Testis (tissue), 3 donors: Measurements from ENCODE around the gene TNS3. TPM values are rescaled to one million over a fixed set of nuclear protein-coding genes. Genes with fewer than 3 reads are reported as not detected.

Experiments
- DNase-seq: peaks from one replicate; pipeline ENCODE4 v3.0.0-alpha.2; 2019
- H3K27ac ChIP-seq, 2 donors: fragments of 200-600 bp; sonication (generic); one replicate each; pipeline ENCODE4 v1.5.1; 2019
- H3K27me3 ChIP-seq: fragments of 200-600 bp; sonication (generic); one replicate; pipeline ENCODE4 v1.5.1; 2019
- H3K36me3 ChIP-seq: fragments of 200-600 bp; sonication (generic); one replicate; pipeline ENCODE4 v1.5.1; 2017; ENCODE audit warnings: low read depth; ENCODE audit errors: missing control alignments
- H3K4me1 ChIP-seq: fragments of 200-600 bp; sonication (generic); one replicate; pipeline ENCODE4 v1.5.1; 2019
- H3K4me3 ChIP-seq, 2 donors: fragments of 200-600 bp; sonication (generic); one replicate each; pipeline ENCODE4 v1.5.1; 2017 to 2019
- H3K9me3 ChIP-seq: fragments of 200-600 bp; sonication (generic); one replicate; pipeline ENCODE4 v1.5.1; 2017
- CTCF ChIP-seq, 3 experiments: fragments of 450-650 bp in 2 of 3; fragments of 200-600 bp in 1 of 3; sonication (generic) in 1 of 3; IDR thresholded peaks; one replicate each; pipeline ENCODE4 v1.5.1; 2016 to 2019; ENCODE audit warnings: antibody characterized with exemption in 3 of 3, mild to moderate bottlenecking in 2 of 3, moderate library complexity in 1 of 3
- POLR2A ChIP-seq: fragments of 450-650 bp; IDR thresholded peaks from one replicate; pipeline ENCODE4 v1.6.1; 2017; ENCODE audit warnings: antibody characterized with exemption, mild to moderate bottlenecking, moderate library complexity
- WGBS, 2 donors: methylation state at CpG; one replicate each; pipeline ENCODE4 v1.1.5; 2018; 5-methylcytosine and 5-hydroxymethylcytosine counted together
- intact Hi-C: fragments of 100-400 bp; cut with DNase I; formaldehyde crosslinking; loops from one replicate; pipeline ENCODE4 v1.15.1; 2023; ENCODE audit warnings: low total_unique reads
- polyA plus RNA-seq: library from polyadenylated mRNA; stranded (reverse); fragments of 350-450 nt; fragmentation: Illumina TruSeq; extraction: RNeasy Lipid Tissue Mini Kit (QIAGEN cat#74804); gene quantifications from one replicate; pipeline ENCODE4 v1.2.3, GENCODE V29; 2014; ENCODE audit warnings: low read depth, low replicate concordance; ENCODE audit not compliant: insufficient read depth
- total RNA-seq, 2 donors: library from RNA; depleted of rRNA; stranded (reverse); fragments of >200 nt; gene quantifications; one replicate each; pipeline ENCODE4 v1.2.3, GENCODE V29; 2016

The TNS3 gene
- total and polyA plus RNA-seq, 3 donors from 2014 or later, result 28.5 to 93.5 (median 60.0) TPM

GRCh38 chr7:47290867-47291266 is 291.0 kb downstream of the TNS3 start:
- H3K36me3 ChIP-seq, result no peaks in the 10 kb centered on the region
- intact Hi-C loops, result no loop called here
- 92 to 95% methylated on average over 2 of the region's 2 CpGs for WGBS, 2 donors
- peaks cover 3% of the 10 kb centered on the region for H3K4me1 ChIP-seq
- no peak for DNase-seq
- TF ChIP-seq CTCF (IDR thresholded peaks at IDR 0.05) (no peak), POLR2A (no peak)
- no peak overlapping the region for H3K4me3 ChIP-seq
- H3K9me3 ChIP-seq, result no peaks in the 10 kb centered on the region
- no peaks in the 10 kb centered on the region for H3K27me3 ChIP-seq
- no peak overlapping the region for H3K27ac ChIP-seq

- Histone ChIP-seq H3K36me3 (no peaks in the 10 kb centered on the region), H3K27me3 (no peaks in the 10 kb centered on the region), H3K4me1 (peaks cover 3% of the 10 kb centered on the region), H3K9me3 (no peaks in the 10 kb centered on the region), H3K4me3 (no peak overlapping the region), H3K27ac (no peak overlapping the region)
- WGBS, 2 donors, result 96 to 100% methylated on average over 3 of the region's 3 CpGs
- TF ChIP-seq CTCF (IDR thresholded peaks at IDR 0.05) (no peak), POLR2A (no peak)
- DNase-seq, result no peak
- intact Hi-C loops, result no loop called here
Observed at GRCh38 chr7:47290466-47290865, 291.4 kb downstream of the TNS3 start.

- H3K4me1 ChIP-seq, result no peaks in the 10 kb centered on the region
- 91 to 95% methylated on average over 6 of the region's 6 CpGs for WGBS, 2 donors
- no peaks in the 10 kb centered on the region for H3K36me3 ChIP-seq
- no peak overlapping the region for H3K4me3 ChIP-seq
- H3K9me3 ChIP-seq, result no peaks in the 10 kb centered on the region
- H3K27ac ChIP-seq, result no peak overlapping the region
- no peaks in the 10 kb centered on the region for H3K27me3 ChIP-seq
- no peak for DNase-seq
- TF ChIP-seq POLR2A (no peak), CTCF (IDR thresholded peaks at IDR 0.05) (no peak)
- intact Hi-C loops, result no loop called here
Observed at GRCh38 chr7:47288060-47288459, 293.9 kb downstream of the TNS3 start.

GRCh38 chr7:47285860-47286491 is 295.9 kb downstream of the TNS3 start:
- no peak overlapping the region for H3K27ac ChIP-seq
- no peaks in the 10 kb centered on the region for H3K27me3 ChIP-seq
- no peak overlapping the region for H3K4me3 ChIP-seq
- TF ChIP-seq CTCF (IDR thresholded peaks at IDR 0.05) (no peak), POLR2A (no peak)
- no peaks in the 10 kb centered on the region for H3K4me1 ChIP-seq
- no peaks in the 10 kb centered on the region for H3K9me3 ChIP-seq
- H3K36me3 ChIP-seq, result no peaks in the 10 kb centered on the region
- 82 to 83% methylated on average over 9 of the region's 9 CpGs for WGBS, 2 donors
- intact Hi-C loops, result no loop called here
- no peak for DNase-seq
